ENCODE measurements around the gene SEMA3E.

DNA sequence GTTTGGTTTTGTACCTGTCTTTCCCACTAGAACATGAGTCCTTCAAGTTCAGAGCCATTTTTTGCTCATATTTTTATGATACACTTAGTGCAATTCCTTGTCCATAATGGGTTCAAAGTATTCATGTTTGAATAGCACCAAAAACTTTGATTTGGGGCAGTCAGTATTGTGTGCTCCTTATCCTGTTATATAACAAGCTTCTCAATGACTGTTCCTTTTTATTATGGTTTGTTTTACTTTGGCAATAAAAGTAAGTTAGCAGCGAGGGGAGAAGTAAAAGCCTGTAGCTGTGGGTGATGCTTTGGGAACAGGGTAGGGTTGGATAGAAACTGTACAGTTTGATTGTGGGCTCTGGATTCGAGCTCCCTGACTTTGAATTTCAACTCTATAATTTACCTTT lies 311.9 kb downstream of the SEMA3E start:
- TF ChIP-seq POLR2A (IDR thresholded peaks at IDR 0.05), result no peak
- TF ChIP-seq, protein P1, sequence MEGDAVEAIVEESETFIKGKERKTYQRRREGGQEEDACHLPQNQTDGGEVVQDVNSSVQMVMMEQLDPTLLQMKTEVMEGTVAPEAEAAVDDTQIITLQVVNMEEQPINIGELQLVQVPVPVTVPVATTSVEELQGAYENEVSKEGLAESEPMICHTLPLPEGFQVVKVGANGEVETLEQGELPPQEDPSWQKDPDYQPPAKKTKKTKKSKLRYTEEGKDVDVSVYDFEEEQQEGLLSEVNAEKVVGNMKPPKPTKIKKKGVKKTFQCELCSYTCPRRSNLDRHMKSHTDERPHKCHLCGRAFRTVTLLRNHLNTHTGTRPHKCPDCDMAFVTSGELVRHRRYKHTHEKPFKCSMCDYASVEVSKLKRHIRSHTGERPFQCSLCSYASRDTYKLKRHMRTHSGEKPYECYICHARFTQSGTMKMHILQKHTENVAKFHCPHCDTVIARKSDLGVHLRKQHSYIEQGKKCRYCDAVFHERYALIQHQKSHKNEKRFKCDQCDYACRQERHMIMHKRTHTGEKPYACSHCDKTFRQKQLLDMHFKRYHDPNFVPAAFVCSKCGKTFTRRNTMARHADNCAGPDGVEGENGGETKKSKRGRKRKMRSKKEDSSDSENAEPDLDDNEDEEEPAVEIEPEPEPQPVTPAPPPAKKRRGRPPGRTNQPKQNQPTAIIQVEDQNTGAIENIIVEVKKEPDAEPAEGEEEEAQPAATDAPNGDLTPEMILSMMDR (IDR thresholded peaks at IDR 0.05), result no peak
- no peak for TF ChIP-seq POLR2AphosphoS5 (IDR thresholded peaks at IDR 0.05)
- no peak for TF ChIP-seq EP300 (IDR thresholded peaks at IDR 0.05)

All from suprapubic skin (tissue), 4 donors.